ENCODE measurements around the gene SMPD3.

Gene SMPD3

DNA sequence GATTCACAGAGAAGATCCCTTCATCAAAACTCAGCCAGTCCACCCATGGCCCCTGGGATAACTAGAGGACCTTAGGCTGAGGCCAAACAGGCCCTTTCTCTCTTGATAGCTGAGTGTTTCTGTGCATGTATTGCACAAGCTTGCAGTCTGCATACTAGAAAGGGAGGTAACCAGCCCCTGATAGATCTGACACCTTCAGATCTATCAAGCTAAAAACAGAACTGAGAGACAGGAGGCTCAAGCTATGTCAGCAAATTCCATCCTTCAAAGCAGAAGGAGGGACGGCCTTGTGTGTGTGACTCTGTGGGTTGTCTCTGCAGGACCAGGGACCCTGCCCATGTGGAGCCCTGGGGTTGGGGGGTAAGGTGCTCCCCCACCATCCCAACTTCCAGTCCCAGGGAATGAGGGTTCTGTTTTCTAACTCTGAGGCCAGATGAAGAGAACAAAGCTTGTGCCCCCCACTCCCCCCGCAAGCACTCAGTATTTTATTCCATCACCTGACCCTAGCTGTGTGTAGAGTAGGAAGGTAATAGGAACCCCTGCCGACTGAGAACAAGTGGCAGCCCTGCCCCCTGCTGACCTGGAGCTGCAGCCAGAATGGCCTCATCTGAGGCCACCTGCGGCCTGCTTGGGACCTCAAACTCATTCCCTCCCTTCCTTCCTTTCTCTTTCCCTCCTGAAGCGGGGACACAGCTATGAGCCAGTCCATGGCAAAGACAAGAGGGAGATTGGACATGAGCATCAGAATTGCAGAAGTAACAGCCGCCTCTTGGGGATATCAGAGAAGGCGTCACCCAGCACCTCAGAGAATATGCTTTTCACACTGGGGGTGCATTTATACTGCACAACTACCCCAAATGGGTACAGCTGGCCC lies 63.8 kb downstream of the SMPD3 start:
- no peak for DNase-seq (ENCODE audit: low read depth in 1 of 2, low spot score in 1 of 2)

- DNase-seq (ENCODE audit: low read depth in 1 of 2, low spot score in 1 of 2) = no peak
Observed at GRCh38 chr16:68383858-68384257, 64.5 kb downstream of the SMPD3 start.

DNA sequence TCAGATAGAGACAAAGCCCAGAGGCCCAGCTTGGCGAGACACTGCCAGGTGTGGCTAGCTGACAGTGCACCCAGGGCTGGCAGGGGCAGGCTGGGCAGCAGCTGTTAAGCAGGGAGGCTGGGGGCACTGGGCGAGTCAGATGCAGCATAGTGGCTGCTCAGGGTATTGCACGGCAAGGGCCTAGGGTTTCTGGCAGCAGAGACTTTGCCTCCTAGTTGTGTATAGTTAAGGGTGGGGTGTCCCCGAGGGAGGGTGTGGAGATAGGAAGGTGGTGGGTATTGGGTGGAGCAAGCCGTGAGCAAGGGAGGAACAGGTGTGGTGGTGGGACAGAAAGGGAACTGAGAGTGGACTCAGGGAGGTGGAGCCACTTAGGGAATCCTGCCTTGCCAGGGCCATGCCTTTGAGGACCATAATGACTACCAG lies 66.0 kb downstream of the SMPD3 start:
- DNase-seq (ENCODE audit: low read depth in 1 of 2, low spot score in 1 of 2) = no peak

DNA sequence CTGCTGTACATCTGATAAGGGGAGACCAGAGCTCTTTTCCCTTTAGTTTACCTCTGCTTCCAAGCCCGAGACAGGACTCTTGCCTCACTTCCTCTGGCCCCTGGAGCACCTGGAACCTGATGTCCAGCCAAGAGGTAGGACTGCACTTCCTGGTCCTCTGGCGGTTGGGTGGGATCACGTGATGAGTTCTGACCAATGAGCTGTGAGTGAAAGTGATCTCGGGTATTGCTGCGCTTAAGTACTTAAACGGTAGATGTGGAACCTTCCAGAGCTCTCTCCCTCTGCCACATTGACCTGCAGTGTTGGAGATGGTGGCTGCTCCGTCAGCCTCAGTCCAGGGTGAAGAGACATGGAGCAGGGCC lies 67.0 kb downstream of the SMPD3 start:
- DNase-seq (ENCODE audit: low read depth in 1 of 2, low spot score in 1 of 2) = no peak

DNA sequence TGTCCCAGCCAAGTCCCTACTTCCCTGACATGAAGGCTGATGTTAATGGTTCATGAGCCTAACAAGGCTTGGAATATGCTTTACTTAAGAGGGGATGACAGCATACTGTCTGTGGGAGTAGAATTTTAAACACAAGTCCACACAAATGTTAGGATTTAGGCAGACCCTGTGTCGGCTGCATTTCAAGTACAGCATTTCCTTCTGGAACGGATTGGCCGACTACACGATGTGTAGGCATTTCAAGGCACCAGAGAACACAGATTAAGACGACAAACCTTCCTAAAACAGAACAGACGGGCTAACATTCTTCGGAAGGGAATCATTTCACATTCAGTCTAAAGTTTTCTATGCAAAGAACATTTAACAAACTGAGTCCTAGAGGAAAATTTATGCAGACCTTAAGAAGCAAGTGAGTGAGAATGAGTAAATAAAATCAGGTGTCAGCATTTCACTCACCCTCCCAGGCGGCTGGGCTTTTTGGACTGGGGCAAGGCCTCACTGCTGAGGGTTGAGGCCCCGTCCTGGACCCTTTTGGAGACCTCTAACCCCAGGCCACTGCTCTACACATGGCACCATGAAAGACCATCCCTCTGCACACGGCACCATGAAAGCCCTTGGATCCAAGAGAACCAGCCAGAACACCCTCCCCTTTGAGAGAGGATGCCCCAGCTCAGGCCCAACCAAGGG lies 67.5 kb downstream of the SMPD3 start:
- no peak for DNase-seq (ENCODE audit: low read depth in 1 of 2, low spot score in 1 of 2)

DNA sequence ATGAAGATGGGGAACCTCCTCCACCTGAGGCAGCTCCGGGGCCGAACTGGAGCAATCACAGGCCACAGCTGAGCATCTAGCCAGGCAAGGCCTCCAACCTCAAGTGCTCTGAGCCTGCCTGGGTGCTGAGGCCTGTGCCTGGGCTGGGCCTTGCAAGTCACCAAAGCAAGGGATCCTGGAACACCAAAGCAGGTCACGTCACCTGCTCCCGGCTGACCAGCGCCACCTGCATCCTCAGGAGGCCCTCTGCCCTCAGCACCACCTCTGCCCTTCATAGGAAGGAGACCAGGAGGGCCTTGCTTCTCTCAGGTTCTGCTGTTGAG lies 68.0 kb downstream of the SMPD3 start:
- no peak for DNase-seq (ENCODE audit: low read depth in 1 of 2, low spot score in 1 of 2)

- DNase-seq (ENCODE audit: low read depth in 1 of 2, low spot score in 1 of 2) = no peak
Observed at GRCh38 chr16:68379472-68380347, 68.6 kb downstream of the SMPD3 start.

- no peak for DNase-seq (ENCODE audit: low read depth in 1 of 2, low spot score in 1 of 2)
Observed at GRCh38 chr16:68378436-68379415, 69.6 kb downstream of the SMPD3 start.

DNA sequence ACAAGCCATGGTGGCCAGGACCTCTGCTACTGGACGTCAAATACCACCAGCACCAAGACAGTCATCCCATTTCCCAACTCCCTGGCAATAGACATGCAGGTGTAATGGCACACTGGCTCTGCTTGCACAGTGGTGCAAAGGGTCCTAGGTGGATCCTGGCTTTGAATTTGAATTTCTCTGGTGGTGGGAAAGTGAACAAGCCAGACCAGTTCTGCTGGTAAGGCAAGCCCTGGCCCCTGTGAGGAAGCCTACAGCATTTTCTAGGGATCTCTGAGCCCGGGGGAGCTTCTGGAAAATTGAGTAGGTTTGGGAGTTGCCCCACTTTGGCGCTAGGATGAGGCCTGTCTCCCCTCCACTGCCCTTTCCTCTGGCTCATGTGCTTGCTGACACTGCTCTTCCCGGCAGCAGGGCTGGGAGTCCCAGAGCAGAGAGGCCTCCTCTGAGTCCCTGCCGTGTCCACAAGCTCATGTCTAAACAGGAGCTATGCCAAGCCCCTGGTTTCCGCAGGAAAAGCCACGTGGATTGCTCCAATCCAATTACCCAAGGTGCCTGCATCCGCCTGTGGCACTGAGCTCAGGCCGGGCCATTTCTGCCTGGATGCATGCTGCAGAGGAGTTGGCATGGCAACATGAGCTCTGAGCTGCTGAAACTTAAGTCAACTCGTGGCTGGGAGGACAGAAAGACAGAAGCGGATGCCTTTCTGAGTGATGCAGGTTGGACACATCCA lies 70.5 kb downstream of the SMPD3 start:
- DNase-seq (ENCODE audit: low read depth in 1 of 2, low spot score in 1 of 2) = no peak

- no peak for DNase-seq (ENCODE audit: low read depth in 1 of 2, low spot score in 1 of 2)
Observed at GRCh38 chr16:68377221-68377620, 71.1 kb downstream of the SMPD3 start.

GRCh38 chr16:68376590-68376989 lies 71.7 kb downstream of the SMPD3 start:
- no peak for DNase-seq (ENCODE audit: low read depth in 1 of 2, low spot score in 1 of 2)

DNA sequence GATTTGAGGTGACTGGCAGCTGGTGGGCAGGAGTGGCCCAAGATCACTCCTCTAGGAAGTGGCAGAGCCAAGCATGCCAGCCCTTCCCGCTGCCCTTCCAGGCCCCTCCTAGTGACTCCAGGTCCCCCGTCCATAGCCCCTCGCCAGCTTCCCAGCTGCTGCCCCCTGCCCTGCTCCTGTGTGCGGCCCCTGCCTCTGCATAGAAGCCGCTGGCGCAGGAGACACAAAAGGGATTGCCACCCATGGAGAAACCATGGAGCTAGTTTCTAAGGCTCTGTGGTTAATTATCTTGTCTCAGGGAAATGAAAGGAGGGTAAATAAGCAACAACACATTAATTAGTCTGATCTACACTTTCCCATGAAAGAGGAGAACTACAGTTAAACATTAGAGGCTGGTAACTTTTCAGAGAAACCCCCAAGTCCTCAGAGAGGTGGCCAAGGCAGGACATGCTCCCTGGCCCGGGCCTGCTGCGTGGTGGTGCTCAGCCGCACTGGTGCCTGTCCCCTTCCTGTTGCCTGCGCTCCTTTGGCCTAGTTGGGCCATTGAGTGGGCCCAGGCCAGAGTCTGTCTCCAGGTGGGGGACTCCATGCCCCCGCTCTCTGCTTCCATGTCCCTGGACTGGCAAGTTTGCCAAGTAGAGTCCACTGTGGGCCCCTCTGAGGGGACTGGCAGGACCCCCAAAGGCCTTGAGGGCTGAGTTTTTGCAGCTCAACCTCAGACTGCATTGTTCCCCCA lies 72.3 kb downstream of the SMPD3 start:
- no peak for DNase-seq (ENCODE audit: low read depth in 1 of 2, low spot score in 1 of 2)

DNA sequence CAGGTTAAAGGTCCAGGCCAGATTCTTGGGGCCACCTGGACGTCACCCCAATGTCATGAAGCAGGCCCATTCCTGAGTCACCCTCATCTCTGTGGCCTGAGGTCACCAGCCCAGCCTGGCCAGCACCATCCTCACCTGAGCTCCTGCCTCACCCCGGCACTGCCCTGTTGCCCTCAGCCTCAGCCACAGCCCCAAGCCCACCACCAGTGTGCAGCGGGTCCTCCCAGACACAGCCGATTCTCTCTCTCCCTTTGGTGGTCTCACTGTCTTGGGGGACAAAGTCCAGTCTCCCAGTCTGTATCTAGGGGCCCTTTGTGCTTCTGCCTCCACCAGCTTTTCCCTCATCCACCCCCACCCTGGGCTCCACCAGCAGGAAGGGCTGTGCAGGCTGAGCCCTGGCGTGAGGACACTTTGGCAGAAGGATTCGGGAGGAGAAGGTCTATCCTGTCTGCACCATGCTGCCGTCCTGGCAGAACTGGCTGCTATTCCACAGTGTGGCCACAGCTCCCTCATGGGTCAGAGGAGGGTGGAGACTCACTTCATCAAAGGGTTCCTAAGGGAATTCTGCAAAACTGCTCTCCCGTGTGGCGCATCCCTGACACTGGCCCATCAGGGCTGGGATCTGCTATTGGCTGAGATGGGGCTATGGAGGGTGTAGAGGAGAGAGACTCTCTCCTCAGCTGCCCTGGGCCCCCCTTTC lies 73.2 kb downstream of the SMPD3 start:
- no peak for DNase-seq (ENCODE audit: low read depth in 1 of 2, low spot score in 1 of 2)

DNA sequence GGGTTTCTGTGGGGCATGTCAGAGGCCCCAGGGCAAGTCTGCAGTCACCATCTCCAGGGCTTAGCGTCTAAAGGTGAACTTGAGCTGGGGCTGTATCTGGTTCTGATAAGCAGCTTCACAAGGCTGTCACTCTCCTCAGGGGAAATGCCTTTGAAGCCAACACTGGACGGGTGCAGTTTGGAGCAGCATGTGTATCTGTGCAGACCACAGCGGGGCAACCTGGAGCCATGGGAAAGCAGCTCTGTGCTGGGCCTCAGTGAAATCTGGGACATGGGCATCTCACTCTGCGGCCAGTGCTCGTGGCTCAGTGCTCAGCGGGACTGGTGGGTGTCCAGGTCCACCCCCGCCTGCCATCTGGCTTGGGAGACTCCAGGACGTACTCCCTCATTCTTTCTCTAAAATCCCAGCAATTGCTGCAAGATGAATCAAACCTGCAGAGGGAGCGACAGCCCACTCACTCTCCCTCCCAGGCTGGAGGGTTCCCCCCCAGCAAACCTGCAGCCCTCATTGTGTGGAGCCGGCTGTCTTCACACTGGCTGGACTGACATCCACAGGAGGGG lies 74.0 kb downstream of the SMPD3 start:
- DNase-seq (ENCODE audit: low read depth in 1 of 2, low spot score in 1 of 2) = no peak

GRCh38 chr16:68373528-68374245 lies 74.6 kb downstream of the SMPD3 start:
- DNase-seq (ENCODE audit: low read depth in 1 of 2, low spot score in 1 of 2) = no peak

DNA sequence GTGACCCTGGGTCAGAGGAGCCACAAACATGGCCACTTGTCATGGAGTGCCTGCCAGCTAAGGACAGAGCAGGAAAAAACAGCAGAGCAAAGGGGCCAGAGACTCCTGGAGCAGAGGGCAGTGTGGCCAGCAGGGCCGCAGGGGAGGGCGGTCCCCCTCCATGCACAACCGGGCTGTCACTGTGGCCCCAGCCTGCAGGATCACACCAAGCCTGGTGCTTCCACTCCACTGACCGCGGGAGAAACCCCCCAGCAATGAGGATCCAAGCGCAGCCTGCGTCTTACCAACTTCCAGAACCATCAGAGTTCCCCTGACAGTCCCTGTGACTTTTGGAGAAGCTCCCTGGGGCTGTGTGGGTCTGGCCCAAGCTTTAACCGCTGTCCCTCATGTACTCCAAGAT lies 75.5 kb downstream of the SMPD3 start:
- no peak for DNase-seq (ENCODE audit: low read depth in 1 of 2, low spot score in 1 of 2)

GRCh38 chr16:68372381-68372720 lies 76.0 kb downstream of the SMPD3 start:
- DNase-seq (ENCODE audit: low read depth in 1 of 2, low spot score in 1 of 2) = no peak
